Subcutaneous abdominal adipose tissue (tissue), 5 donors: Measurements from ENCODE around the gene GLUD2.

Experiments
- H3K27ac ChIP-seq: one replicate; pipeline ENCODE4 v1.7.0; 2013; ENCODE audit warnings: low read depth, mild to moderate bottlenecking, inconsistent platforms, low read length, moderate library complexity
- H3K27me3 ChIP-seq, 5 donors: one replicate each; pipeline ENCODE4 v1.7.0; 2013; ENCODE audit warnings: low read length in 5 of 5, inconsistent platforms in 1 of 5; ENCODE audit not compliant: control insufficient read depth in 5 of 5, insufficient read depth in 4 of 5
- H3K36me3 ChIP-seq, 5 donors: one replicate each; pipeline ENCODE4 v1.7.0; 2013; ENCODE audit warnings: low read length in 5 of 5; ENCODE audit not compliant: control insufficient read depth in 5 of 5, insufficient read depth in 5 of 5
- H3K4me1 ChIP-seq, 5 donors: one replicate each; pipeline ENCODE4 v1.7.0; 2013; ENCODE audit warnings: low read length in 5 of 5, mild to moderate bottlenecking in 3 of 5, moderate library complexity in 1 of 5; ENCODE audit not compliant: control insufficient read depth in 5 of 5, insufficient read depth in 5 of 5
- H3K4me3 ChIP-seq, 5 donors: one replicate each; pipeline ENCODE4 v1.7.0; 2013; ENCODE audit warnings: low read length in 5 of 5, low read depth in 1 of 5
- H3K9ac ChIP-seq, 5 donors: one replicate each; pipeline ENCODE4 v1.7.0; 2013; ENCODE audit warnings: low read length in 5 of 5, mild to moderate bottlenecking in 4 of 5, moderate library complexity in 3 of 5
- H3K9me3 ChIP-seq, 5 donors: one replicate each; pipeline ENCODE4 v1.7.0; 2013; ENCODE audit warnings: low read length in 5 of 5; ENCODE audit not compliant: control insufficient read depth in 5 of 5
- donor health status: healthy.
- donor health status: healthy.
- donor health status: healthy.
- donor health status: healthy.
- donor health status: healthy.

Gene GLUD2

GRCh38 chrX:121085612-121086010 is 38.2 kb downstream of the GLUD2 start:
- no peaks in the 10 kb centered on the region for H3K36me3 ChIP-seq
- H3K9me3 ChIP-seq: peaks cover 0 to 7% (median 3%) of the 10 kb centered on the region in 5 donors
- no peak overlapping the region for H3K4me3 ChIP-seq
- H3K9ac ChIP-seq: no peak overlapping the region
- peaks cover 0 to 3% (median 0%) of the 10 kb centered on the region in 5 donors for H3K4me1 ChIP-seq
- no peak overlapping the region for H3K27ac ChIP-seq
- no peaks in the 10 kb centered on the region for H3K27me3 ChIP-seq

GRCh38 chrX:121093011-121093410 is 45.6 kb downstream of the GLUD2 start:
- no peaks in the 10 kb centered on the region for H3K9me3 ChIP-seq
- no peak overlapping the region for H3K27ac ChIP-seq
- no peaks in the 10 kb centered on the region for H3K27me3 ChIP-seq
- H3K4me1 ChIP-seq: peaks cover 0 to 5% (median 0%) of the 10 kb centered on the region in 5 donors
- H3K4me3 ChIP-seq: peak overlapping the region in 1 of 5 donors; percentile 18
- H3K9ac ChIP-seq: no peak overlapping the region
- H3K36me3 ChIP-seq: no peaks in the 10 kb centered on the region
